ENCODE measurements around the gene OR51A4. TPM values are rescaled to one million over a fixed set of nuclear protein-coding genes. Genes with fewer than 3 reads are reported as not detected.

OR51A4 gene
- not detected in 2 replicates for total RNA-seq

DNA sequence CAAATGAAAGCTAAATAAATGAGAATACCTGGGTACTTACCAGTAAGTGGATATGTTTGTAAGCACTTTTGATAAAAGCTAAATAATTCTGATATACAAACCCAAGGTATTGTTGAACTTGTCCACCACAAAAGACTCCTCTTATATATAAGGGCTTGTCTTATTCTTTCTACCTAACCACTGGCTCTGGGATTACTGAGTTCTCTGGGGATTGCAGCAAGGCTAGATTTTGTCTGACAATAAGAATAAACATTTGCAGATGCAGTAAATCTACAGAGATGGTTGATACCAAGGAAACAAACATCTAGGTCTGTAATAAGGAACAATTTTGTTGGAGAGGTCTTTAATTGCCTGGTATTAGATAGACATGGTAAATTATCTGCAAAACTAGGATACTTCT lies at the start of gene OR51A4:
OR51A4 (minus strand) TSS at position 101 of the 400 bp plus-strand sequence. CDS start 505 bp downstream, outside the sequence.

GRCh38 chr11:4994551-4994950 lies 47.1 kb upstream of the OR51A4 start, which contains the start of gene OR51L1:
TSS of gene OR51L1 (plus strand) at chr11:4994851. CDS start at chr11:4998983, 4,132 bp downstream.

DNA sequence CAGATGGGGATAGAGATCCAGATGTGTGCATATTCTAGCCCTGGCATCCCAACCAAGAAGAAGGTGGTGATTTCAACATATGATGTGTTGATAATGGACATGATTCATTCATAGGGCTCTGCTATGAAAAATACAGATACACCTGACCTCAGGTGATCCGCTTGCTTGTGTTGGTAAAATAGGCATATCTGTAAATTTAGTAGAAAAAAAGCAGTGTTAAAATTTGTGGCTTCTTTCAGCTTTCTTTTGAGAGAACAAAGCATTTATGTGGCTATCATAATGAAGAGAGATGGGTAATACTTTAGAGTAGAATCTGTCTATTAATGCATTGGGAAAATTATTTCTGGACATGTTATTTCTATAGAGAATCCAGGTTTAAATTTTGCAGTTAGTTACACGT lies 8.2 kb upstream of the OR51A4 start, which contains the start of gene OR51A2:
OR51A2 (minus strand) TSS at position 101 of the 400 bp plus-strand sequence; CDS start at position 101, 0 bp downstream.

DNA sequence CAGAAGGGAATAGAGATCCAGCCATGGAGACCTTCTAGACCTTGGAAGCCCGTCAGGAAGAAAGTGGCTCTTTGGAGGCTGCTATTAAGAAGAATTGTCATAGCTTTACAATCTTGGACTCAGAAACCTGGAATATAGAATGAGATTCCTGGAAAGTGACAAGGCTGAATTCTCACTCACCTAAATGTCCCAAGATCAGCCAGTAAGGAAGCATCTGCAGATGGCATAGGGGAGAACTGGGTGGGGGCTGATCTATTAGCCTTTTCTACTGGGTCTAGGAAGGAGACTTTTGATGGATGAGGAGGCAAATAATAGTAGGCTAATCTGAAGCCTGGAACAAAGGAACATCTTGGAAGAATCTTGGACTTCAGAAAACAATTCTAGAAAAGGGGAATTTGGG lies 23.2 kb downstream of the OR51A4 start, which contains the start of gene OR51G1:
OR51G1 (minus strand) TSS at position 101 of the 400 bp plus-strand sequence; CDS start at position 101, 0 bp downstream.

GRCh38 chr11:4919250-4919649 lies 28.2 kb downstream of the OR51A4 start, which contains the start of gene OR51G2:
TSS of gene OR51G2 (minus strand) at chr11:4919350. CDS start at chr11:4915663, 3,687 bp downstream.

DNA sequence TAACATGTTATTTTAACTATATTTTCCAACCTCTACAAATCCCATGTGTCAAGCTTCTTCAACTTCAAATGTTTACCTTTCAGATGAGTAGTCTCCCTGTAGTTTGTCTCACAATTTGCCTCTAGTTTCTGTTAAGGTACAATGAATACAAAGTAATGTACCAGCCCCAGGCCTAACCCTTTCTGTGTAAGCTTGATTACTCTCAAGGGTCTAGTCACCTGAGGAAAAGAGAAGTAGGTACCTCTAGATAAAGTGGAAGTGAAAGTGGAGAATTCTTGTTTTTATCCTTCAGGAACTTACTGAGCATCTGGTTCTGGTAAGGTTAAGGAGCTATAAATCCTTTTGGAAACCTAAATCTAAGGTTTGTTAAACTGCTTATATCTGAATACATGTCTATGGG lies 43.9 kb downstream of the OR51A4 start, which contains the start of gene OR51A7:
OR51A7 (plus strand) TSS at position 300 of the 400 bp plus-strand sequence. CDS start 3,587 bp downstream, outside the sequence.

Other genes with a start within 250 kb of the OR51A4 start
- gene OR51E2, start 249.8 kb downstream of the OR51A4 start, total RNA-seq = 0.59 and 1.8 TPM in 2 replicates
- not detected in 2 replicates for gene MMP26, start 242.8 kb downstream of the OR51A4 start, total RNA-seq
- not detected in 2 replicates for gene OR51F1, start 177.7 kb downstream of the OR51A4 start, total RNA-seq
- not detected in 2 replicates for gene OR52R1, start 143.2 kb downstream of the OR51A4 start, total RNA-seq
- gene OR51F2, start 126.3 kb downstream of the OR51A4 start, total RNA-seq = not detected in 2 replicates
- not detected in 2 replicates for gene OR51S1, start 98.4 kb downstream of the OR51A4 start, total RNA-seq
- not detected in 2 replicates for gene OR51T1, start 65.7 kb downstream of the OR51A4 start, total RNA-seq
- gene OR51A7, start 43.8 kb downstream of the OR51A4 start, total RNA-seq = not detected in 2 replicates
- gene OR51G2, start 28.3 kb downstream of the OR51A4 start, total RNA-seq = not detected in 2 replicates
- not detected in 2 replicates for gene OR51G1, start 23.3 kb downstream of the OR51A4 start, total RNA-seq
- gene OR51A2, start 8.1 kb upstream of the OR51A4 start, total RNA-seq = not detected in 2 replicates
- not detected in 2 replicates for gene OR51L1, start 47.2 kb upstream of the OR51A4 start, total RNA-seq
- 0.30 TPM in 1 of 2 replicates, not detected in the other for gene OR52J3, start 98.9 kb upstream of the OR51A4 start, total RNA-seq
- not detected in 2 replicates for gene OR52E2, start 112.0 kb upstream of the OR51A4 start, total RNA-seq
- not detected in 2 replicates for gene OR52E1, start 122.0 kb upstream of the OR51A4 start, total RNA-seq
- gene OR52A5, start 190.8 kb upstream of the OR51A4 start, total RNA-seq = not detected in 2 replicates
- not detected in 2 replicates for gene OR52A1, start 207.2 kb upstream of the OR51A4 start, total RNA-seq

Measured in smooth muscle cell of the umbilical artery (primary cell).